MCF 10A (cell line): Measurements from ENCODE around the gene LGALS3BP. TPM values are rescaled to one million over a fixed set of nuclear protein-coding genes. Genes with fewer than 3 reads are reported as not detected.

Experiments used
- BruUV-seq: library from RNA; stranded (reverse); fragments of 400-500 nt; replicated peaks from 2 replicates; lab custom pipeline; 2021; lab: Mats Ljungman, UMichigan
- CTCF ChIA-PET: fragments of 300-600 bp; sonication (Branson Sonifier 250); formaldehyde crosslinking; extraction: SDS; loops from one replicate; lab custom pipeline; 2021; ENCODE audit warnings: antibody characterized with exemption, inconsistent platforms; lab: Yijun Ruan, JAX
- POLR2A ChIA-PET: fragments of 300-600, 350-650 bp; sonication (Branson Sonifier 250); formaldehyde crosslinking; extraction: SDS; loops from one replicate; lab custom pipeline; 2020; ENCODE audit warnings: antibody characterized with exemption, inconsistent platforms; lab: Yijun Ruan, JAX
- DNase-seq: peaks from one replicate; pipeline ENCODE4 v3.0.0-alpha.2; 2018; ENCODE audit not compliant: unreplicated experiment
- H3K27ac Mint-ChIP-seq: one replicate; pipeline ENCODE4 v1.8.0; 2022; ENCODE audit warnings: mild to moderate bottlenecking, low read depth, mixed read lengths; ENCODE audit not compliant: unreplicated experiment
- H3K27me3 Mint-ChIP-seq: one replicate; pipeline ENCODE4 v1.8.0; 2022; ENCODE audit warnings: mixed read lengths; ENCODE audit not compliant: insufficient read depth, unreplicated experiment
- H3K36me3 Mint-ChIP-seq: one replicate; pipeline ENCODE4 v1.8.0; 2022; ENCODE audit warnings: mild to moderate bottlenecking, moderate library complexity, mixed read lengths; ENCODE audit not compliant: insufficient read depth, unreplicated experiment
- H3K4me1 Mint-ChIP-seq: one replicate; pipeline ENCODE4 v1.8.0; 2022; ENCODE audit warnings: mixed read lengths; ENCODE audit not compliant: insufficient read depth, unreplicated experiment
- H3K4me3 Mint-ChIP-seq: one replicate; pipeline ENCODE4 v1.8.0; 2022; ENCODE audit warnings: mild to moderate bottlenecking, moderate library complexity, mixed read lengths; ENCODE audit not compliant: unreplicated experiment
- H3K9me3 Mint-ChIP-seq: one replicate; pipeline ENCODE4 v1.8.0; 2022; ENCODE audit warnings: mixed read lengths; ENCODE audit not compliant: unreplicated experiment
- intact Hi-C: fragments of 100-400 bp; cut with micrococcal nuclease; formaldehyde crosslinking; loops from 2 replicates; pipeline ENCODE4 v1.14.1; 2022
- total RNA-seq: library from RNA; stranded (reverse); gene quantifications from 2 replicates; pipeline ENCODE4 v1.2.3, GENCODE V29; 2022
- TF ChIP-seq, protein P1 (sequence below): fragments of 200-600 bp; IDR thresholded peaks from one replicate; pipeline ENCODE4 v1.8.0; 2022; ENCODE audit warnings: antibody characterized with exemption, mild to moderate bottlenecking; ENCODE audit not compliant: unreplicated experiment

Gene LGALS3BP
- total RNA-seq, 1 experiment from 2014 or later = 58.0 TPM

DNA sequence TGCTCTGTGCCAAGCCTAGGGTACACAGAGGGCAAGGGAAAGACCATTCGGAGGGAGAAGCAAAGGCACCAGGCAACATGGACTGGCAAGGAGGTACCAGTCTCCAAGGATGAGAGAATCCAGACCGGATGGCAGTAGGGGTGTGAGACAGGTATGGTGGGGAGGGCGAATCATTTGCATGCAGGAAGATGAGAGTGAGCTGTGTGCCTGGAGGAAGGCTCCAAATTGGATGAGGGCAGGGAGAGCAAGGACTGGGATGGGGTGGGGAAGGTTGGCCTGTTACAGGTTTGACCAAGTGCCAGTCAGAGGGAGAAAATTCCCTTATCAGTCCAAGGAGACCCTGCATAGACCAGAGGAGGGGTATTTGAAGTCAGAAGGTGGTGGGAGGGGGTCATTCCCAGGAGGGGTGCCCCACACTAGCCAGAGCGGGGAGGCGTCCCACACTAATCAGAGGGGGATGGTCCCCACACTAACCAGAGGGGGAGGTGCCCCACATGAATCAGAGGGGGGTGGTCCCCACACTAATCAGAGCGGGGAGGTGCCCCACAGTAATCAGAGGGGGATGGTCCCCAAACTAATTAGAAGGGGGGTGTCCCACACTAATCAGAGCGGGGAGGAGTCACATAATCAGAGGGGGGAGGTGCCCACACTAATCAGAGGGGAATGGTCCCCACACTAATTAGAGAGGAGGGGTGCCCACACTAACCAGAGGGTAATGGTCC, 29.1 kb upstream of the LGALS3BP start:
- no TSS peak for BruUV-seq
- ChIA-PET CTCF (interaction anchor here (0.6 to 1.0 kb wide), 4 partner anchors 170 to 789 kb away, joined by 3 read pairs; no protein-coding TSS in a partner anchor), POLR2A (interaction anchor here (1.0 kb wide), 1 partner anchor 30 kb away, joined by 3 read pairs; no protein-coding TSS in a partner anchor)
- H3K27ac Mint-ChIP-seq = peak overlapping the region; percentile 98
- H3K27me3 Mint-ChIP-seq = no peaks in the 10 kb centered on the region
- H3K4me3 Mint-ChIP-seq = peak overlapping the region; percentile 90
- no peak for DNase-seq
- peaks cover 26% of the 10 kb centered on the region for H3K4me1 Mint-ChIP-seq
- peaks cover 6% of the 10 kb centered on the region for H3K36me3 Mint-ChIP-seq
- TF ChIP-seq, protein P1, sequence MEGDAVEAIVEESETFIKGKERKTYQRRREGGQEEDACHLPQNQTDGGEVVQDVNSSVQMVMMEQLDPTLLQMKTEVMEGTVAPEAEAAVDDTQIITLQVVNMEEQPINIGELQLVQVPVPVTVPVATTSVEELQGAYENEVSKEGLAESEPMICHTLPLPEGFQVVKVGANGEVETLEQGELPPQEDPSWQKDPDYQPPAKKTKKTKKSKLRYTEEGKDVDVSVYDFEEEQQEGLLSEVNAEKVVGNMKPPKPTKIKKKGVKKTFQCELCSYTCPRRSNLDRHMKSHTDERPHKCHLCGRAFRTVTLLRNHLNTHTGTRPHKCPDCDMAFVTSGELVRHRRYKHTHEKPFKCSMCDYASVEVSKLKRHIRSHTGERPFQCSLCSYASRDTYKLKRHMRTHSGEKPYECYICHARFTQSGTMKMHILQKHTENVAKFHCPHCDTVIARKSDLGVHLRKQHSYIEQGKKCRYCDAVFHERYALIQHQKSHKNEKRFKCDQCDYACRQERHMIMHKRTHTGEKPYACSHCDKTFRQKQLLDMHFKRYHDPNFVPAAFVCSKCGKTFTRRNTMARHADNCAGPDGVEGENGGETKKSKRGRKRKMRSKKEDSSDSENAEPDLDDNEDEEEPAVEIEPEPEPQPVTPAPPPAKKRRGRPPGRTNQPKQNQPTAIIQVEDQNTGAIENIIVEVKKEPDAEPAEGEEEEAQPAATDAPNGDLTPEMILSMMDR = no peak
- intact Hi-C loops = no loop called here
- H3K9me3 Mint-ChIP-seq = peaks cover 1% of the 10 kb centered on the region

DNA sequence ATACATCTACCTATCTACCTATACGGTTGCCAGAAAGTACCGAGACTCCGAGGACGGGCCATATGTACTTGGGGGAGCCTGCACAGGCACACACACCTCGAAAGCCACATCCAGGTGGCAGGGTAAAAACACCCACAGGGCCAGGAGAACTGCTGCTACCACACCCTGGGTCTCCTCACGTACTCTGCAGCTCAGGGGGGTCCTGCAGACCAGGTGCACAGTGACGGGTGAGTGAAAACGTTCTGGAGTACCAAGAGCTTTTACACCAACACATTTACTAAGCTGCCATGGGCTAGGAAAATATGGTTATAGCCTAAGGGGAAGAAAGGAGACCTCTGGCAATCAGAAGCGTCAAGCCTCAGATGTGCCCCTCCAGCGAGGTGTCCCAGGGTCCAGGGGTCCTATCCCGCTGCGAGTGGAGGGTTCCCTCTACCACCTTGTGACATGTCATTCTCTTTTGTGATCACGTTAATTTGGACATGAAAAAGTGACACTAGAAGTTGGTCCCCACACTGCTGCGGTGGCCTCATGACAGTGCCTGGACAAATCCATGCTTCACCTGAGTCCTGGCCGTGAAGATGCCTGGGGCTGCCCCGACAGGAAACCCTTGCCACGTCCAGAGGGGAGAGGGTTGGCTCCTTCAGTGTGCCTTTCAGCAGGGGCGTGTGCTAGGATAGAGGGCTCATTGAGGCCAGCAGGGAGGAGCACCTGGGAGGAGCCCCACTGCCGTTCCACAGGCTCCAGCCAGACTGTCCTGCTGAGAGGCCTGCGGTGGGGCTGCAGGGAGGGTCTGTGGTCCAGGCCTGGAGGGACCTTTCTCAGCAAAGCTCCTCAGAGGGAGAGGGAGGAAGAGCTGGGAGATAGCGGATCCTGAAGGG, 28.0 kb upstream of the LGALS3BP start:
- intact Hi-C loops = no loop called here
- H3K4me3 Mint-ChIP-seq = peak overlapping the region; percentile 90
- ChIA-PET POLR2A (interaction anchor here (1.0 kb wide), 1 partner anchor 31 kb away, joined by 3 read pairs; no protein-coding TSS in a partner anchor), CTCF (interaction anchor here (0.6 to 1.0 kb wide), 3 partner anchors 169 to 790 kb away, joined by 3 read pairs; no protein-coding TSS in a partner anchor)
- peak overlapping the region; percentile 98 for H3K27ac Mint-ChIP-seq
- TF ChIP-seq, protein P1 = no peak
- peaks cover 6% of the 10 kb centered on the region for H3K36me3 Mint-ChIP-seq
- no peak for DNase-seq
- no TSS peak for BruUV-seq
- no peaks in the 10 kb centered on the region for H3K27me3 Mint-ChIP-seq
- no peaks in the 10 kb centered on the region for H3K9me3 Mint-ChIP-seq
- peaks cover 26% of the 10 kb centered on the region for H3K4me1 Mint-ChIP-seq

DNA sequence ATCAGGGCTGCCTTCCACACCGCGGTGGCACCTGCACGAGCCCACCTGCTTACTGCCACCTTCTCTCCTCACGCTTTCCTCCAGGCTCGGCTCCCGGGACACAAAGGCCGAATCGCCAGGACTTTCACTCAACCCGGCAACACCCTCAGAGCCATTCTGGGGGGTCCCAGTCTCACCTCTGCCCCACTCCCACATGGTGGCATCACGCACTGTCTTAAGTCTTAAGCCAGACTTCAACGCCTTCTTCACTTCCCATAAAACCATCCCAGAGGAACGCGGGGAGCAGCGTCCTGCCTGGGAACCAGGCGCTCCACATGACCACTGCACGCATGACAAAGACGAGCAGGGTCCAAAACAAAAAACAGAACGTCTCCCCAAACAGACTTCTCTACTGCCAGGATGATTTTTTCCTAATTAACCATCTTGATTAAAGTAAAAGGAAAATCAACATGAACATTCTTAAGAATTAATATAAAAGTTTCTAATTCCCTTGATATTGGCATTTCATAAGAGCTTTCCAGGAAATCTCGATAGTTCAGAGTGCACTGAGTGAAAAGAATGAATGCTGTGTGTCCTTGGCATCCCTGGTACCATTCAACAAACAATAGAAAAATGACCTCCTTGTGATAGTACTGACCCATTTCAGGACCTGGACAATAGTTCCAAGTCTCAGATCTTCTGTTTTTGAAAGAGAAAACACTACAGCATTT, 27.2 kb upstream of the LGALS3BP start:
- Mint-ChIP-seq H3K27ac (no peak overlapping the region), H3K36me3 (peaks cover 6% of the 10 kb centered on the region), H3K9me3 (no peaks in the 10 kb centered on the region), H3K4me1 (peaks cover 26% of the 10 kb centered on the region), H3K4me3 (peak overlapping the region; percentile 22), H3K27me3 (no peaks in the 10 kb centered on the region)
- intact Hi-C loops = no loop called here
- DNase-seq = no peak
- POLR2A ChIA-PET = no interaction called here
- no TSS peak for BruUV-seq
- TF ChIP-seq, protein P1 = no peak
- CTCF ChIA-PET = no interaction called here
